HAP-1 (cell line): ENCODE measurements around the gene HS3ST3B1.

Experiments
- DNase-seq, 2 experiments: peaks; one replicate each; pipeline ENCODE4 v3.0.0-alpha.2; 2016 to 2020; ENCODE audit warnings: low spot score in 2 of 2
- H3K27me3 ChIP-seq: fragments of 250-450 bp; sonication (Bioruptor Pico); 2 replicates; pipeline ENCODE4 v1.5.1; 2020; ENCODE audit warnings: low read depth, mild to moderate bottlenecking, moderate library complexity
- H3K36me3 ChIP-seq: fragments of 250-450 bp; sonication (Bioruptor Pico); replicated peaks from 2 replicates; pipeline ENCODE4 v1.5.1; 2020; ENCODE audit warnings: mild to moderate bottlenecking
- H3K4me1 ChIP-seq: fragments of 250-450 bp; sonication (Bioruptor Pico); 2 replicates; pipeline ENCODE4 v1.5.1; 2020; ENCODE audit warnings: mild to moderate bottlenecking
- H3K4me3 ChIP-seq: fragments of 250-450 bp; sonication (Bioruptor Pico); 2 replicates; pipeline ENCODE4 v1.5.1; 2020; ENCODE audit warnings: mild to moderate bottlenecking, moderate library complexity
- H3K9me3 ChIP-seq: fragments of 250-450 bp; sonication (Bioruptor Pico); 2 replicates; pipeline ENCODE4 v1.5.1; 2020; ENCODE audit warnings: mild to moderate bottlenecking, moderate library complexity
- in situ Hi-C: fragments of 300-500 bp; cut with MboI; formaldehyde crosslinking; loops from 3 replicates; pipeline ENCODE4 v1.14.3; 2020; ENCODE audit warnings: low sequenced_read_pairs, inconsistent platforms, mixed read lengths

The HS3ST3B1 gene

DNA sequence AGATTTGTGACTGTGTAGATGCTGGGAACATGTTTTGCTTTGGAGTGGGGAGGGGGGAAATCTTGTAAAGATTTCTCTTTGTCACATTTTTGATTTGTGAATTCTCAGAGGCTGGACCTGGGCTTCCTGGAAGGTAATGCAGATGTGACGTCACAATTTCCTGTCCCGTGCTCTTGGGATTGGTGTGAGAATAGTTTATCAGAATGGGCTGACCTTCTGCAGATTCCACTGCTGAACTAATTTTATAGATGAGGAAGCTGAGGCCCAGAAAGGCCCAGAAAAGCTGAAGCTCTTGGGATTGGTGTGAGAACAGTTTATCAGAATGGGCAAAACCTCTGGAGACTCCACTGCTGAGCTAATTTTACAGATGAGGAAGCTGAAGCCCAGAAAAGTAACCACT, 34.0 kb downstream of the HS3ST3B1 start:
- Histone ChIP-seq H3K36me3 (no peaks in the 10 kb centered on the region), H3K4me1 (no peaks in the 10 kb centered on the region), H3K9me3 (no peaks in the 10 kb centered on the region; the same call in 1 of the 2 replicates), H3K4me3 (no peak overlapping the region), H3K27me3 (no peaks in the 10 kb centered on the region)
- in situ Hi-C loops, result no loop called here
- DNase-seq, result no peak

DNA sequence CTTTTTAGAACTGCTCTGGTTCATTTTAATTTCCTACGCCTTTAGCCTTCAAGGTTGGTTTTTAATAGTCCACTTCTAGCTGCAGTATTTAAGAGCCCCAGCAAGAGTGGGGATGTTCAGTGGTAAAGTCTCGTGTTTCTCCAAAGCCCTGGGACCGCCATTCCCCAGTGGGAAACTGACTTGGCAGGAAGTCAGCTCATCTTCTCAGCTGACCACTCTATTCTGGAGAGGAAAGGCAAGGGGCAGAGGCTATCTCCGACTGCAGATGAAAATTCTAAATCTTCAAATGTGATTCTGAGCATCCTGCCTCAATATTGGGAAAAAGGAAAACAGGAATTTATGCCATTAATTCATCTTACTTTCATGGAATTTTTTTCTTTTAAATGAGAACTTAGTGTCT, 35.5 kb downstream of the HS3ST3B1 start:
- Histone ChIP-seq H3K4me3 (no peak overlapping the region), H3K27me3 (no peaks in the 10 kb centered on the region), H3K9me3 (no peaks in the 10 kb centered on the region; the same call in 1 of the 2 replicates), H3K36me3 (no peaks in the 10 kb centered on the region), H3K4me1 (no peaks in the 10 kb centered on the region)
- DNase-seq, result no peak
- in situ Hi-C loops, result no loop called here

- in situ Hi-C loops, result no loop called here
Measured at GRCh38 chr17:14337596-14338079, 36.8 kb downstream of the HS3ST3B1 start.

GRCh38 chr17:14340857-14341754, 40.2 kb downstream of the HS3ST3B1 start:
- no peak for DNase-seq
- in situ Hi-C loops, result no loop called here
- Histone ChIP-seq H3K27me3 (no peaks in the 10 kb centered on the region), H3K4me3 (no peak overlapping the region), H3K9me3 (no peaks in the 10 kb centered on the region; the same call in 1 of the 2 replicates), H3K4me1 (no peaks in the 10 kb centered on the region), H3K36me3 (no peaks in the 10 kb centered on the region)

More at GRCh38 chr17:14337596-14338079, 36.8 kb downstream of the HS3ST3B1 start:
- Histone ChIP-seq H3K4me3 (no peak overlapping the region), H3K4me1 (no peaks in the 10 kb centered on the region), H3K27me3 (no peaks in the 10 kb centered on the region), H3K36me3 (no peaks in the 10 kb centered on the region), H3K9me3 (no peaks in the 10 kb centered on the region; the same call in 1 of the 2 replicates)
- no peak for DNase-seq

GRCh38 chr17:14341866-14342265, 41.0 kb downstream of the HS3ST3B1 start:
- DNase-seq, result no peak
- in situ Hi-C loops, result no loop called here
- Histone ChIP-seq H3K27me3 (no peaks in the 10 kb centered on the region), H3K4me1 (no peaks in the 10 kb centered on the region), H3K4me3 (no peak overlapping the region), H3K36me3 (no peaks in the 10 kb centered on the region), H3K9me3 (no peaks in the 10 kb centered on the region)

- in situ Hi-C loops, result no loop called here
- no peak for DNase-seq
- Histone ChIP-seq H3K4me3 (no peak overlapping the region), H3K27me3 (no peaks in the 10 kb centered on the region), H3K36me3 (no peaks in the 10 kb centered on the region), H3K9me3 (no peaks in the 10 kb centered on the region), H3K4me1 (no peaks in the 10 kb centered on the region)
Measured at GRCh38 chr17:14346801-14347200, 45.9 kb downstream of the HS3ST3B1 start.

DNA sequence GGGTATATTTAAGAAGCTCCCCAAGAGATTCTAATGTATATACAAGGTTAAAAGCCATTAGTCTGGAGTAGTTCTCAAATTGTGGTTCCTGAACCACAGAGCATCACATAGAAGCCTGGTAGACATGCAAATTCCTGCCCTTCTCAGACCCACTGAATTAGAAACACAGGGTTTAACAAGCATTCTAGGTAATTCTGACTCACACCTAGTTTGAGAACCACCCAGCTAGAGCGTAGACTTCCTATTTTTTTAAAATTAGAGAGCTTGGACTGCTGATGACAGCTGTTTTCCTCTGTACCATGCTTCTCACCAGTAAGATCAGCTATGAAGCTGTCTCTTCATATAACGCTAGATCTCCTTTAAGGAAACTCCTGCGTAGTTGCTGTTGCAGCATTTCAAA, 50.6 kb downstream of the HS3ST3B1 start:
- Histone ChIP-seq H3K36me3 (no peaks in the 10 kb centered on the region), H3K27me3 (no peaks in the 10 kb centered on the region)

DNA sequence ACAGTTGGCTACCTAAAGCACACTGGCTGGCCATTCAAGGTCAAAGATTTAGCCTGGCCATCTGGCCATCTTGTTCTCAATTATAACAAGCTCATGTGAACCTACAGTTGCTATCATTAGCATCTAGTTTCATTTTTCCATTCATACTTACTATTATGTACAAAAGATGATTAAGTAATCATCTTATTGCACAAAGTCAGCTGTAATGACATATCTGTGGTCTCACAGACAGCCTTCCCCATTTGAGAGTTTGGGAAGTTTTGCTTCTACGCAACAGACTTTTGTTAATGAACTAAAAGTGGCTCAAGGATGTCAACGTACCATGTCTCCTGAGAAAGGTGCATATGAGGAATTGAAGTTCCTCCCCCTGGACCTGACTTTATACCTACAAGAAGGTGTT, 51.3 kb downstream of the HS3ST3B1 start:
- H3K9me3 ChIP-seq, result no peaks in the 10 kb centered on the region
- no peaks in the 10 kb centered on the region for H3K27me3 ChIP-seq
- H3K4me1 ChIP-seq, result no peaks in the 10 kb centered on the region
- no peaks in the 10 kb centered on the region for H3K36me3 ChIP-seq
- no peak overlapping the region for H3K4me3 ChIP-seq
- in situ Hi-C loops, result no loop called here
- no peak for DNase-seq

More for the DNA sequence above, 50.6 kb downstream of the HS3ST3B1 start:
- DNase-seq, result no peak
- no peaks in the 10 kb centered on the region for H3K9me3 ChIP-seq
- H3K4me3 ChIP-seq, result no peak overlapping the region
- H3K4me1 ChIP-seq, result no peaks in the 10 kb centered on the region
- in situ Hi-C loops, result no loop called here

DNA sequence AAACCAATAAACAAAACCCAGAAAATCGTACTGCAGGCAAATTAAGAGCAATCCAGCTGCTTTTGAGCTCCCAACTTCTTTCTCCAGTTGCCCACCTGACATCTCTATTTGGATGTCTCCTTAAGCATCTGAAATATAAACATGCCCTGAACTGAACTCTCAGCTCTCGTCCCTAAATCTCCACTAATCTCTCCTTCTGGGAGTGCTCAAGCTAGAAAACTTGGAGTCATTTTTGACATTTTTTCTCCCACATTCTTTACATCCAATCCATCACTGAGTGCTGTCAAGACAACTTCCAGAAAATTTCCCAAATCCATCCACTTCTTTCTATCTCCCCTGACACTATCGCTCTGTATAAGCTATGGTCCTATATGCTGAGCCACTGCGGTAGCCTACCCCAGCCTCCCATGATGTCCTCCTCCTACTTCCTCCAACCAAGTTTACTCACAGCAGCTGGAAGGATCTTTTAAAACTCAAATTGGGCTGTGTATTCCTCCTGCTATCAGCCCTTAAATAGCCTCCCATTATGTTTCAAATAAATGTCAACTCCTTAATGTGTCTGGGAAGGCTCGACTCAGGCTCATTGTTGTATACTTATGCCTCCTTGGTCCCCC, 53.1 kb downstream of the HS3ST3B1 start:
- no peaks in the 10 kb centered on the region for H3K36me3 ChIP-seq
- no peaks in the 10 kb centered on the region for H3K4me1 ChIP-seq
- no peak overlapping the region for H3K4me3 ChIP-seq
- in situ Hi-C loops, result no loop called here
- no peaks in the 10 kb centered on the region for H3K9me3 ChIP-seq
- no peak for DNase-seq
- H3K27me3 ChIP-seq, result no peaks in the 10 kb centered on the region

- no peak overlapping the region for H3K4me3 ChIP-seq
- DNase-seq, result no peak
- H3K4me1 ChIP-seq, result no peaks in the 10 kb centered on the region
- no peaks in the 10 kb centered on the region for H3K36me3 ChIP-seq
- in situ Hi-C loops, result no loop called here
- no peaks in the 10 kb centered on the region for H3K9me3 ChIP-seq
- H3K27me3 ChIP-seq, result no peaks in the 10 kb centered on the region
Measured at GRCh38 chr17:14354807-14355206, 53.9 kb downstream of the HS3ST3B1 start.

DNA sequence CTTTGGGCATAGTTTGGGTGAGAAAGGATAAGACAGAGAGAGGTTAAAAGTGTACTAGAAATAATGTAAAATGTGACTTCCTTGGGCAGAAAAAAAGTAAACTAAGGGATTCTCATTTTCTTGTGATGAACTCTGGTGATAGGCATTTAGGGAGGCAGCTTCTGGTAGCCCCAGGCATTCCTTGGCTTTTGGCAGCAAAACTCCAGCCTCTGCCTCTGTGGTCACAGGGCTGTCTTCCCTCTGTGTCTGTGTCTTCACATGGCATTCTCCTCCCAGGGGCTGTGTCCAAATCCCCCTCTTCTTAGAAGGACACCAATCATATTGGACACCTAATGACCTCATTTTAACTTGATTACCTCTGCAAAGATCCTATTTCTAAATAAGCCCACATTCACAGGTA, 54.7 kb downstream of the HS3ST3B1 start:
- no peak for DNase-seq
- Histone ChIP-seq H3K27me3 (no peaks in the 10 kb centered on the region), H3K36me3 (no peaks in the 10 kb centered on the region), H3K4me3 (no peak overlapping the region), H3K9me3 (no peaks in the 10 kb centered on the region), H3K4me1 (no peaks in the 10 kb centered on the region)
- in situ Hi-C loops, result no loop called here

DNA sequence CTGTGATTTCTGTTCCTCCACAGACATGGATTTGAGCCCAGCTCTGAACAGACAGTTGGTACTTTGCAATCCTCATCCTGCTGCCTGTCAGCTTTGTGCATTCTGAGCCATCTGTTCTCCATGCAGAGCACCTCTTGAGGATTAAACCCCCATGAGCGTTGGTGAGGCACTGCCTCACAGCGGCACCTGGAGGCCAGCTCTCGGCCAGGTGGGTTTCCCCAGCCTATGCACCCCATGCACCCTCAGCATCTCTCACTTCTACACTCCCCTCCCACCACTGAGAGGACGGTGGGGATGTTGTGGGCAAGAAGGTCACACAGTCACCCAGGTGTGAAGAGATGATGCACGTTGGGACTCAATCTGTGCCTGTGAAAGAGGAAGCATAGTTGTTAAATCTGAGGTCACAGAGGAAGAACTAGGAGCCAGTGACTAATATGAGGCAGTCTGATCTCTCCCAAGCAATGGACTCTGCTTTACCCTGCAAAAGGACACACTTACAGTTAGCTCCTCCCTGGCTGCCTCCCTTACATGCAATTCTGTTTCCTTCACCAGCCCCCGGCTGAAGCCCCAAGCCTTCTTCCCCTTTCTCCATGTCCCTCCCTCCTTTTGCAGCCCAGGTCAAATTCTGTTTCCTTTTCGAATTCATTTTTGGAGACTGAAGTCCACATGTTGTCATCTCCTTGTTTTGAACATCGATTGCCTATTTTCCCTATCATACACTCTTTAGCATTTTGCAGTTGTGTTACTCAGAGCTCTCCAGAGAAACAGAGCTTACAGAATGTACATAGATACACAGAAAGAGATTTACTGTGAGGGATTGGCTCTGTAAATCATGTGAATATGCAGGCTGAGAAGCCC, 58.5 kb downstream of the HS3ST3B1 start:
- H3K27me3 ChIP-seq, result no peaks in the 10 kb centered on the region
- no peak for DNase-seq
- in situ Hi-C loops, result no loop called here
- no peaks in the 10 kb centered on the region for H3K9me3 ChIP-seq
- no peaks in the 10 kb centered on the region for H3K4me1 ChIP-seq
- H3K4me3 ChIP-seq, result no peak overlapping the region
- H3K36me3 ChIP-seq, result no peaks in the 10 kb centered on the region

DNA sequence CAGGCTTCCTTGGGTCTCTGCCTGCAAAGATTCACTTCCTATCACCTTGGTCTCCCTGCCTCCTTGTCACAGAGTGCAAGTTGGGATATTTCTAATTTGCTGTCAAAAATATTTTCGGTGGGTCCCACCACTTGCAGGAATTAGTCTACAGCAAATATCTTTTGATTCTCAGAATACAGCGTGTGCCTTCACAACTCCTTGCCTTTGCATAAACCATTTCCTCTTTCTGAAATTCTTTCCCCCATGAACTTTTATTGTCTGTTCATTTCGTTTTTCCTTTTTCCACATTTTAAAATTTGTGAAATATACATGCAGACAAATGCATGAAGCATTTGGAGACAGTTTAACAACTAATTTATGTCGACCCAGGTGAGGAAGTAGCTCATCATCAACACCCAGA, 60.0 kb downstream of the HS3ST3B1 start:
- Histone ChIP-seq H3K4me1 (no peaks in the 10 kb centered on the region), H3K4me3 (no peak overlapping the region), H3K27me3 (no peaks in the 10 kb centered on the region), H3K36me3 (no peaks in the 10 kb centered on the region), H3K9me3 (no peaks in the 10 kb centered on the region)
- DNase-seq, result no peak
- in situ Hi-C loops, result no loop called here
